ENCODE results near the gene SPINK1. TPM values are rescaled to one million over a fixed set of nuclear protein-coding genes. Genes with fewer than 3 reads are reported as not detected.

The SPINK1 gene
- total RNA-seq, 1 donor from 2014 or later, result not detected

- no peaks in the 10 kb centered on the region for H3K79me2 ChIP-seq (ENCODE audit: insufficient read depth, low read length)
- Mint-ChIP-seq H3K36me3 (ENCODE audit: low read depth, unreplicated experiment) (no peaks in the 10 kb centered on the region), H3K27me3 (ENCODE audit: low read depth, unreplicated experiment) (peaks cover 2% of the 10 kb centered on the region), H3K4me1 (ENCODE audit: low read depth, unreplicated experiment) (no peaks in the 10 kb centered on the region), H3K9me3 (ENCODE audit: unreplicated experiment) (no peaks in the 10 kb centered on the region), H3K27ac (ENCODE audit: unreplicated experiment) (no peak overlapping the region), H3K4me3 (ENCODE audit: unreplicated experiment) (no peak overlapping the region)
- FAIRE-seq (no peak), DNase-seq (ENCODE audit: low read depth) (no peak)
- no peak overlapping the region for H3K27ac ChIP-seq (ENCODE audit: low read depth, low read length)
- H3K4me1 ChIP-seq (ENCODE audit: insufficient read depth, low read length), result no peaks in the 10 kb centered on the region
- no peak overlapping the region for H3K4me2 ChIP-seq (ENCODE audit: low read length)
- H3K27me3 ChIP-seq (ENCODE audit: insufficient read depth, low read length), result no peaks in the 10 kb centered on the region
- H3K9me3 ChIP-seq (ENCODE audit: insufficient read depth, low read depth, low read length), result peaks cover 3% of the 10 kb centered on the region
- H2AFZ ChIP-seq (ENCODE audit: low read depth, low read length), result no peak overlapping the region
- H3K9ac ChIP-seq (ENCODE audit: low read length), result no peak overlapping the region
- H3K4me3 ChIP-seq (ENCODE audit: insufficient read depth, low read depth, low read length), result no peak overlapping the region
- TF ChIP-seq CTCF (IDR thresholded peaks at IDR 0.05; ENCODE audit: insufficient read depth, low read depth, low read length) (no peak), EZH2 (IDR thresholded peaks at IDR 0.05; ENCODE audit: insufficient read depth, low read length) (no peak)
- no peaks in the 10 kb centered on the region for H3K36me3 ChIP-seq (ENCODE audit: insufficient read depth, low read length)
- no peaks in the 10 kb centered on the region for H4K20me1 ChIP-seq (ENCODE audit: insufficient read depth, low read length)
Observed at GRCh38 chr5:147854894-147855773, 23.7 kb upstream of the SPINK1 start.

DNA sequence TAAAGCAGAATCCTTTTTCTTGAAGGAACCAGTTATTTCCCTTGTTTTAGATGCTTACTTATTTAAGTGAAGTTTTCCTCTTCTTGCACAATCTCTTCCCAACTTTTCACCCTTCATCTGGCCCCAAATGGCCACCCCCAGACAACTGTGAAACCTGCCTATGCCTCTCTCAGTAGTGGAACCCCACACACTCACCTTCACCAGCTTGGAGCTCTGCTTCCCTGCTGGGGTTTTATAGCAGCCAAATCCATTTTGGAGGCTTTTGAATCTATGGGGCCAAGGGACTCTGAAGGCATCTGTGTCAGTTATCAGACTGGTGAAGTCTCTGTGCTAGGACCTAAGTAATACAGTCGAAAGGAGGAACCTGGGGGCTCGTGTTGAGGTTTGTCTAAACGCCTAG lies 22.9 kb upstream of the SPINK1 start:
- Histone ChIP-seq H2AFZ (ENCODE audit: low read depth, low read length) (no peak overlapping the region), H3K27ac (ENCODE audit: low read depth, low read length) (no peak overlapping the region), H4K20me1 (ENCODE audit: insufficient read depth, low read length) (no peaks in the 10 kb centered on the region), H3K79me2 (ENCODE audit: insufficient read depth, low read length) (no peaks in the 10 kb centered on the region), H3K9me3 (ENCODE audit: insufficient read depth, low read depth, low read length) (peaks cover 3% of the 10 kb centered on the region), H3K4me1 (ENCODE audit: insufficient read depth, low read length) (no peaks in the 10 kb centered on the region), H3K4me3 (ENCODE audit: insufficient read depth, low read depth, low read length) (no peak overlapping the region), H3K4me2 (ENCODE audit: low read length) (no peak overlapping the region), H3K9ac (ENCODE audit: low read length) (no peak overlapping the region), H3K27me3 (ENCODE audit: insufficient read depth, low read length) (no peaks in the 10 kb centered on the region), H3K36me3 (ENCODE audit: insufficient read depth, low read length) (no peaks in the 10 kb centered on the region)
- Mint-ChIP-seq H3K27ac (ENCODE audit: unreplicated experiment) (no peak overlapping the region), H3K9me3 (ENCODE audit: unreplicated experiment) (no peaks in the 10 kb centered on the region), H3K27me3 (ENCODE audit: low read depth, unreplicated experiment) (peaks cover 2% of the 10 kb centered on the region), H3K4me3 (ENCODE audit: unreplicated experiment) (no peak overlapping the region), H3K4me1 (ENCODE audit: low read depth, unreplicated experiment) (peaks cover 1% of the 10 kb centered on the region), H3K36me3 (ENCODE audit: low read depth, unreplicated experiment) (no peaks in the 10 kb centered on the region)
- DNase-seq (ENCODE audit: low read depth) (no peak), FAIRE-seq (no peak)
- TF ChIP-seq CTCF (IDR thresholded peaks at IDR 0.05; ENCODE audit: insufficient read depth, low read depth, low read length) (no peak), EZH2 (IDR thresholded peaks at IDR 0.05; ENCODE audit: insufficient read depth, low read length) (no peak)

All from astrocyte (in vitro differentiated cells and primary cell).